ENCODE results near the gene TRAF3IP1.

TRAF3IP1 gene

DNA sequence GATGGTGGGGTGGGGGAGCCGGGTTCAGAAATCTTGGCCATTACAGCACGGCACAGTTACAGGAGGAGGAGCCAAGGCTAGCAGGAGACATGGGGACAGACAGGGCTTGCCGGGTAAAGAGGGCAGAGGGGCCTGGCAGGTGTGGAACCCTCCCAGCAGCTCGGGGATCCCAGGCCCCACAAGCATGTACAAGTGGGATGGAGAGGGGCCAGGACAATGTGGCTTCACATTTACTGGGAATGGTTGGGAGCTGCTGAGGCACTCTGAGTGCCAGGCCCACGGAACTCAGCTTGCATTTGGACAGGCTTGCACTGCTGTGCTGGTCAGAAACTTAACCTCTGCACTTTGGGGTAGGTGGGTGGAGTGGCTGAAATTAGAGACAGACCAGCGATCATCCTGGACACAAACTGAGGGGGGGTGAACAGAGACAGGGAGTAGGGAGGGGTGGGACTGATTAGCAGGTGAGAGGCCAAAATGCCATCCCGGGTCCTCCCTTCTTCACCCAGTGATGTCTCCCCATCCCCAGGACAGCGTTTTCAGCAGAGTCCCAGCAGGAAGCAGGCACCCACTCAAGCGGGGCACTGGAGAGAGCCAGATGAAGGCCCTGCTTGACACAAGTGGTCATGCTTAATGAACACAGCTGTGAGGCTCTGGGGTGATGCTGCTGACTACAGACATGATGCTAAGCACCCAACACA is 41.5 kb upstream of the TRAF3IP1 start:
- no peak for TF ChIP-seq BACH2 (CRISPR knock-in tag; IDR thresholded peaks at IDR 0.05; ENCODE audit: borderline replicate concordance)
- TF ChIP-seq ISL1 (CRISPR knock-in tag; IDR thresholded peaks at IDR 0.05) = no peak
- TF ChIP-seq ZNF565 (CRISPR knock-in tag; conservative IDR thresholded peaks at IDR 0.05; ENCODE audit: low read depth) = no peak
- ATAC-seq = no peak

DNA sequence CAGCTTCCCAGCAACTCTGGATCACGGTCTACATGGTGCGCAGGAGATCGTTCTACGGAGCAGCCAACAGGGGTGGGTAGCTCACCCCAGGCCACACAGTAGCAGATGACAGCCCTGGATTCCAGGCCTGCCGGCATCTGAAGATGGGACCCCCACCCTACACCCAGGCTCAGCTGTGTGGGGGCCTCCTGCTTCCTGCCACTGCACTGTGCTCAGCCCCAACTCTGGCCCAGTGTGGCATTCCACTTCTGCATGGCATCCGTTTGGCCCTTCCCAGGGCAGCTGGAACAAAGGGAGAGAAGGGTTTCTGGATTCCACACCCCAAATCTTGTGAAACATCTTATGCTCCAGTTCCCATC is 41.0 kb upstream of the TRAF3IP1 start:
- TF ChIP-seq, protein P1, sequence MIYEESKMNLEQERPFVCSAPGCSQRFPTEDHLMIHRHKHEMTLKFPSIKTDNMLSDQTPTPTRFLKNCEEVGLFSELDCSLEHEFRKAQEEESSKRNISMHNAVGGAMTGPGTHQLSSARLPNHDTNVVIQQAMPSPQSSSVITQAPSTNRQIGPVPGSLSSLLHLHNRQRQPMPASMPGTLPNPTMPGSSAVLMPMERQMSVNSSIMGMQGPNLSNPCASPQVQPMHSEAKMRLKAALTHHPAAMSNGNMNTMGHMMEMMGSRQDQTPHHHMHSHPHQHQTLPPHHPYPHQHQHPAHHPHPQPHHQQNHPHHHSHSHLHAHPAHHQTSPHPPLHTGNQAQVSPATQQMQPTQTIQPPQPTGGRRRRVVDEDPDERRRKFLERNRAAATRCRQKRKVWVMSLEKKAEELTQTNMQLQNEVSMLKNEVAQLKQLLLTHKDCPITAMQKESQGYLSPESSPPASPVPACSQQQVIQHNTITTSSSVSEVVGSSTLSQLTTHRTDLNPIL (CRISPR knock-in tag; IDR thresholded peaks at IDR 0.05; ENCODE audit: low read depth) = no peak
- no peak for TF ChIP-seq SNAI2 (CRISPR knock-in tag; IDR thresholded peaks at IDR 0.05)
- no peak for TF ChIP-seq TOX (CRISPR knock-in tag; IDR thresholded peaks at IDR 0.05; ENCODE audit: borderline replicate concordance)
- TF ChIP-seq OSR1 (CRISPR knock-in tag; IDR thresholded peaks at IDR 0.05) = no peak
- no peak for TF ChIP-seq ZFP30 (CRISPR knock-in tag; IDR thresholded peaks at IDR 0.05)
- TF ChIP-seq, protein P2, sequence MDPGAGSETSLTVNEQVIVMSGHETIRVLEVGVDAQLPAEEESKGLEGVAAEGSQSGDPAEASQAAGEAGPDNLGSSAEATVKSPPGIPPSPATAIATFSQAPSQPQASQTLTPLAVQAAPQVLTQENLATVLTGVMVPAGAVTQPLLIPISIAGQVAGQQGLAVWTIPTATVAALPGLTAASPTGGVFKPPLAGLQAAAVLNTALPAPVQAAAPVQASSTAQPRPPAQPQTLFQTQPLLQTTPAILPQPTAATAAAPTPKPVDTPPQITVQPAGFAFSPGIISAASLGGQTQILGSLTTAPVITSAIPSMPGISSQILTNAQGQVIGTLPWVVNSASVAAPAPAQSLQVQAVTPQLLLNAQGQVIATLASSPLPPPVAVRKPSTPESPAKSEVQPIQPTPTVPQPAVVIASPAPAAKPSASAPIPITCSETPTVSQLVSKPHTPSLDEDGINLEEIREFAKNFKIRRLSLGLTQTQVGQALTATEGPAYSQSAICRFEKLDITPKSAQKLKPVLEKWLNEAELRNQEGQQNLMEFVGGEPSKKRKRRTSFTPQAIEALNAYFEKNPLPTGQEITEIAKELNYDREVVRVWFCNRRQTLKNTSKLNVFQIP (CRISPR knock-in tag; IDR thresholded peaks at IDR 0.05; ENCODE audit: borderline replicate concordance, low read depth) = no peak
- no peak for TF ChIP-seq ZFP3 (CRISPR knock-in tag; IDR thresholded peaks at IDR 0.05)
- TF ChIP-seq CSDC2 (CRISPR knock-in tag; IDR thresholded peaks at IDR 0.05) = no peak
- no peak for TF ChIP-seq ZC3H10 (CRISPR knock-in tag; IDR thresholded peaks at IDR 0.05)
- TF ChIP-seq, protein P3, sequence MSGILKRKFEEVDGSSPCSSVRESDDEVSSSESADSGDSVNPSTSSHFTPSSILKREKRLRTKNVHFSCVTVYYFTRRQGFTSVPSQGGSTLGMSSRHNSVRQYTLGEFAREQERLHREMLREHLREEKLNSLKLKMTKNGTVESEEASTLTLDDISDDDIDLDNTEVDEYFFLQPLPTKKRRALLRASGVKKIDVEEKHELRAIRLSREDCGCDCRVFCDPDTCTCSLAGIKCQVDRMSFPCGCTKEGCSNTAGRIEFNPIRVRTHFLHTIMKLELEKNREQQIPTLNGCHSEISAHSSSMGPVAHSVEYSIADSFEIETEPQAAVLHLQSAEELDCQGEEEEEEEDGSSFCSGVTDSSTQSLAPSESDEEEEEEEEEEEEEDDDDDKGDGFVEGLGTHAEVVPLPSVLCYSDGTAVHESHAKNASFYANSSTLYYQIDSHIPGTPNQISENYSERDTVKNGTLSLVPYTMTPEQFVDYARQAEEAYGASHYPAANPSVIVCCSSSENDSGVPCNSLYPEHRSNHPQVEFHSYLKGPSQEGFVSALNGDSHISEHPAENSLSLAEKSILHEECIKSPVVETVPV (CRISPR knock-in tag; IDR thresholded peaks at IDR 0.05) = no peak
- TF ChIP-seq TCF4 (CRISPR knock-in tag; IDR thresholded peaks at IDR 0.05; ENCODE audit: borderline replicate concordance) = no peak
- TF ChIP-seq, protein P4, sequence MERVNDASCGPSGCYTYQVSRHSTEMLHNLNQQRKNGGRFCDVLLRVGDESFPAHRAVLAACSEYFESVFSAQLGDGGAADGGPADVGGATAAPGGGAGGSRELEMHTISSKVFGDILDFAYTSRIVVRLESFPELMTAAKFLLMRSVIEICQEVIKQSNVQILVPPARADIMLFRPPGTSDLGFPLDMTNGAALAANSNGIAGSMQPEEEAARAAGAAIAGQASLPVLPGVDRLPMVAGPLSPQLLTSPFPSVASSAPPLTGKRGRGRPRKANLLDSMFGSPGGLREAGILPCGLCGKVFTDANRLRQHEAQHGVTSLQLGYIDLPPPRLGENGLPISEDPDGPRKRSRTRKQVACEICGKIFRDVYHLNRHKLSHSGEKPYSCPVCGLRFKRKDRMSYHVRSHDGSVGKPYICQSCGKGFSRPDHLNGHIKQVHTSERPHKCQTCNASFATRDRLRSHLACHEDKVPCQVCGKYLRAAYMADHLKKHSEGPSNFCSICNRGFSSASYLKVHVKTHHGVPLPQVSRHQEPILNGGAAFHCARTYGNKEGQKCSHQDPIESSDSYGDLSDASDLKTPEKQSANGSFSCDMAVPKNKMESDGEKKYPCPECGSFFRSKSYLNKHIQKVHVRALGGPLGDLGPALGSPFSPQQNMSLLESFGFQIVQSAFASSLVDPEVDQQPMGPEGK (CRISPR knock-in tag; IDR thresholded peaks at IDR 0.05; ENCODE audit: borderline replicate concordance) = no peak
- no peak for TF ChIP-seq ARNTL (CRISPR knock-in tag; IDR thresholded peaks at IDR 0.05; ENCODE audit: borderline replicate concordance, low read depth)
- TF ChIP-seq ZNF8 (CRISPR knock-in tag; IDR thresholded peaks at IDR 0.05) = no peak
- ATAC-seq = no peak

DNA sequence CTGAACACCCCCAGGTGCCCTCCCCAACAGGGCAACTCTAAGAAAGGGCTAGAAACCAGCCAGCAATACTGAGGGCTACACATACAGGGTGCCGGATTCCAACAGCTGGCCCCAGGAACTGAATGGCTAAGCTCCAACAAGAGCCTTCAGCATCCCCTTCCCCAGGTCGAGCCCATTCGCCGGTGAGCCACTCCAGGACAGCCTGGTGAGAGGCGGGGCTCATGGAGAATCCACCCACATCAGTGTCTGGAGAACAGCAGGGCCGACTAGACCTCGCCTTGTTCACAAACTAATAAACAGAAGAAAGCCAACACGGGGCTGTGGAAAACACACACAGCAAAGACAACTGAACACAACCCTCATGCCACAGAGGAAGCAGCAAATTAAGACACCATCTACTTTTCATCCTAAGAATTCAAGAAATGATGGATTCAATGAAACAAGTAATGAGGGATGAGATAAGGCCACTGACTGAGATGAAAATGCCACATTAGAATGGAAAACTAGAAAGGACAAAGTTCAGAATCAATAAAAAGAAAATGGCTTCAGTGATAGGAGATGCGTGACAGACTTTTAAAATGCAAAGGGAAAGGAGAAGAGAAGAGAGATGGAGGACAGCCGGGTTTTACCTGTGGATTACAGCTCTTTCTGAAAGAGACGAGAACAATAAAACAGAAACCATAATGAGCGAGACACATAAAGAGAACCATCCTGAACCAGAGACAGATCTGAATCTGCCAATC is 40.1 kb upstream of the TRAF3IP1 start:
- TF ChIP-seq ZNF8 (CRISPR knock-in tag; IDR thresholded peaks at IDR 0.05) (no peak), ZFP3 (CRISPR knock-in tag; IDR thresholded peaks at IDR 0.05) (no peak), OSR1 (CRISPR knock-in tag; IDR thresholded peaks at IDR 0.05) (no peak), CSDC2 (CRISPR knock-in tag; IDR thresholded peaks at IDR 0.05) (no peak), ZC3H10 (CRISPR knock-in tag; IDR thresholded peaks at IDR 0.05) (no peak), PPARA (CRISPR knock-in tag; IDR thresholded peaks at IDR 0.05; ENCODE audit: borderline replicate concordance) (no peak), TCF4 (CRISPR knock-in tag; IDR thresholded peaks at IDR 0.05; ENCODE audit: borderline replicate concordance) (no peak), SNAI2 (CRISPR knock-in tag; IDR thresholded peaks at IDR 0.05) (no peak), BACH2 (CRISPR knock-in tag; IDR thresholded peaks at IDR 0.05; ENCODE audit: borderline replicate concordance) (no peak), RARB (CRISPR knock-in tag; IDR thresholded peaks at IDR 0.05) (no peak), ZNF565 (CRISPR knock-in tag; conservative IDR thresholded peaks at IDR 0.05; ENCODE audit: low read depth) (no peak), ESRRG (CRISPR knock-in tag; IDR thresholded peaks at IDR 0.05) (no peak), ARNTL (CRISPR knock-in tag; IDR thresholded peaks at IDR 0.05; ENCODE audit: borderline replicate concordance, low read depth) (no peak), ZFP30 (CRISPR knock-in tag; IDR thresholded peaks at IDR 0.05) (no peak), ISL1 (CRISPR knock-in tag; IDR thresholded peaks at IDR 0.05) (no peak), GLIS3 (CRISPR knock-in tag; IDR thresholded peaks at IDR 0.05) (no peak)
- TF ChIP-seq, protein P4 (CRISPR knock-in tag; IDR thresholded peaks at IDR 0.05; ENCODE audit: borderline replicate concordance) = no peak
- TF ChIP-seq, protein P2 (CRISPR knock-in tag; IDR thresholded peaks at IDR 0.05; ENCODE audit: borderline replicate concordance, low read depth) = no peak
- TF ChIP-seq, protein P3 (CRISPR knock-in tag; IDR thresholded peaks at IDR 0.05) = no peak
- ATAC-seq = no peak
